ENCODE measurements around the gene PRPH2.

PRPH2 gene

DNA sequence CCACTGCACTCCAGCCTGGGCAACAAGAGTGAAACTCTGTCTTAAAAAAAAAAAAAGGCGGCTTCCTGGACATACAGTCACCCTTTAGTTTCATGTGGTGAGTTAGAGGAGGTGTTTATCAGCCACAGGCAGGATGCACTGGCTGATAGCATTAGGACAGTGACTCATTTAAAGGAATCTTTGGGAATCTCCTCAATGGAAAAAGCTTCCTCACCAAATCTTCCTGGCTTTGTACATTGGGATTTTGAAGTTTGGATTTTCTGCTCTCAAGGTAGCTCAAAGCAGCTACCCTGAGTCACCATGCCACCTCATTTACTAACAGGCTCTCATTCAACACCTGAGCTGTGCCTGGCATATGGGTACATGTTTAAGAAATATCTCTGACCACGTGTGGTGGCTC lies 20.2 kb downstream of the PRPH2 start:
- Mint-ChIP-seq H3K27me3 (ENCODE audit: low read depth) (no peaks in the 10 kb centered on the region), H3K36me3 (ENCODE audit: low read depth) (peaks cover 6% of the 10 kb centered on the region), H3K4me1 (peaks cover 6% of the 10 kb centered on the region), H3K4me3 (no peak overlapping the region), H3K27ac (no peak overlapping the region), H3K9me3 (no peaks in the 10 kb centered on the region)
- no peak for TF ChIP-seq CTCF (IDR thresholded peaks at IDR 0.05; ENCODE audit: unreplicated experiment in 3 of 3)

- Mint-ChIP-seq H3K36me3 (ENCODE audit: low read depth) (peaks cover 25% of the 10 kb centered on the region), H3K4me1 (no peaks in the 10 kb centered on the region), H3K27ac (no peak overlapping the region), H3K4me3 (no peak overlapping the region), H3K9me3 (no peaks in the 10 kb centered on the region), H3K27me3 (ENCODE audit: low read depth) (no peaks in the 10 kb centered on the region)
- no peak for TF ChIP-seq CTCF (IDR thresholded peaks at IDR 0.05; ENCODE audit: unreplicated experiment in 3 of 3)
Observed at GRCh38 chr6:42698217-42698616, 24.2 kb downstream of the PRPH2 start.

GRCh38 chr6:42697268-42697655 lies 25.1 kb downstream of the PRPH2 start:
- Mint-ChIP-seq H3K4me1 (no peaks in the 10 kb centered on the region), H3K27me3 (ENCODE audit: low read depth) (no peaks in the 10 kb centered on the region), H3K36me3 (ENCODE audit: low read depth) (peaks cover 34% of the 10 kb centered on the region), H3K4me3 (no peak overlapping the region), H3K9me3 (no peaks in the 10 kb centered on the region), H3K27ac (no peak overlapping the region)
- no peak for TF ChIP-seq CTCF (IDR thresholded peaks at IDR 0.05; ENCODE audit: unreplicated experiment in 3 of 3)

DNA sequence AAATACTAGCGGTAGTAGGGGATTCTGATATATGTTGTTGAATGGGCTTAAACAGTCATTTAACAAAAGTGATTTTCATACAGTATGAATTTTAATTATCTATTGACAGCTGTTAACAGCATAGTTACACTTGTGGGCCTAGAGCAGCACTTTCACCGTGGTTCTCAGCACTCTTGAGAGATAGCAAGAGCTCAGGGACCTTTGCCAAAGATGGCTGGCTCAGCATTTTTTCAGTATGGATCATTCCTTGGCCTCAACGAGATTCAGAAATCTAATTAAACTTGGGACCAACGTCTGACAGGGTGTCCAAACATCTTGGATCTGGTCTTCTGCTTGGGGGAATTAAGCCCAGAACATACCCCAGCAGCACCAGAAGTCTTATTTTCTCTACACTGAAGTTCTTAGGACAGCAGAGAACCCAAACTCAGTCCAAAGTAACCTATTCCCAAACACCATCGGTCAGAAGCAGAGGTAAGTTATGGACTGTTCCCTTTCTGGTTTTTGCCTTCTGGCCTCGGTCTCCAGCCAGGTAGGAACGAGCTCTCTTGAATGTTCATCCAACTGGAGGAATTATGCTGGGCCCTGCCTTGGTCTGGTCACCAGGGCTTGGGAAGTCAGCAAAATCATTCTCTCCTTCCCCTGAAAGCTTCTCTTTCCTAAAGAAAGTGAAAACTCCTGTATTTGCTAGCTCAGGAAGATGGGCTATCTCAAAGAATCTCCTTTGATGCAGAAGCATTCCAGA lies 25.7 kb downstream of the PRPH2 start:
- no peaks in the 10 kb centered on the region for H3K27me3 Mint-ChIP-seq (ENCODE audit: low read depth)
- no peak overlapping the region for H3K4me3 Mint-ChIP-seq
- peaks cover 36% of the 10 kb centered on the region for H3K36me3 Mint-ChIP-seq (ENCODE audit: low read depth)
- TF ChIP-seq CTCF (IDR thresholded peaks at IDR 0.05; ENCODE audit: unreplicated experiment in 3 of 3): no peak
- H3K27ac Mint-ChIP-seq: no peak overlapping the region
- H3K9me3 Mint-ChIP-seq: no peaks in the 10 kb centered on the region
- no peaks in the 10 kb centered on the region for H3K4me1 Mint-ChIP-seq

GRCh38 chr6:42694586-42694985 lies 27.8 kb downstream of the PRPH2 start:
- H3K4me1 Mint-ChIP-seq: no peaks in the 10 kb centered on the region
- no peak for TF ChIP-seq CTCF (IDR thresholded peaks at IDR 0.05; ENCODE audit: unreplicated experiment in 3 of 3)
- no peaks in the 10 kb centered on the region for H3K9me3 Mint-ChIP-seq
- peaks cover 47% of the 10 kb centered on the region for H3K36me3 Mint-ChIP-seq (ENCODE audit: low read depth)
- no peaks in the 10 kb centered on the region for H3K27me3 Mint-ChIP-seq (ENCODE audit: low read depth)
- H3K4me3 Mint-ChIP-seq: no peak overlapping the region
- H3K27ac Mint-ChIP-seq: no peak overlapping the region

- no peaks in the 10 kb centered on the region for H3K9me3 Mint-ChIP-seq
- no peak for TF ChIP-seq CTCF (IDR thresholded peaks at IDR 0.05; ENCODE audit: unreplicated experiment in 3 of 3)
Observed at GRCh38 chr6:42693725-42694323, 28.6 kb downstream of the PRPH2 start.

More at GRCh38 chr6:42693725-42694323, 28.6 kb downstream of the PRPH2 start:
- H3K4me1 Mint-ChIP-seq: no peaks in the 10 kb centered on the region
- H3K4me3 Mint-ChIP-seq: no peak overlapping the region
- peaks cover 54% of the 10 kb centered on the region for H3K36me3 Mint-ChIP-seq (ENCODE audit: low read depth)
- no peaks in the 10 kb centered on the region for H3K27me3 Mint-ChIP-seq (ENCODE audit: low read depth)
- no peak overlapping the region for H3K27ac Mint-ChIP-seq
